Regular cardiac myocyte (primary cell): Measurements from ENCODE around the gene ZBTB2. TPM values are rescaled to one million over a fixed set of nuclear protein-coding genes. Genes with fewer than 3 reads are reported as not detected.

ENCODE experiments used
- total RNA-seq: library from RNA; depleted of rRNA; stranded (reverse); fragments of >200 nt; gene quantifications from 2 replicates; pipeline ENCODE4 v1.2.3, GENCODE V29; 2014

Gene ZBTB2
- 5.6 and 7.9 TPM in 2 replicates for total RNA-seq

GRCh38 chr6:151391471-151392413 is at the start of gene ZBTB2:
TSS of gene ZBTB2 (minus strand) at chr6:151391559. CDS start at chr6:151373637, 17,922 bp downstream.

Other genes with a start within 250 kb of the ZBTB2 start
- gene AKAP12, start 151.6 kb downstream of the ZBTB2 start, total RNA-seq, result 185 and 198 TPM in 2 replicates
- gene RMND1, start 60.6 kb upstream of the ZBTB2 start, total RNA-seq, result 56.9 and 101 TPM in 2 replicates
- 0.19 and 0.56 TPM in 2 replicates for gene CCDC170, start 102.5 kb upstream of the ZBTB2 start, total RNA-seq